Measurements from ENCODE around the gene TRMT112. TPM values are rescaled to one million over a fixed set of nuclear protein-coding genes. Genes with fewer than 3 reads are reported as not detected.

The TRMT112 gene
- total and polyA plus RNA-seq, 7 donors: 78.1 to 311 (median 125) TPM

- H3K27ac ChIP-seq: no peak overlapping the region
- no peaks in the 10 kb centered on the region for H3K27me3 ChIP-seq (ENCODE audit: insufficient read depth in 3 of 3, low read length in 2 of 3)
- DNase-seq: no peak
- WGBS, 3 donors: 79 to 96% (median 86%) methylated on average over 5 of the region's 5 CpGs
- TF ChIP-seq, protein P1, sequence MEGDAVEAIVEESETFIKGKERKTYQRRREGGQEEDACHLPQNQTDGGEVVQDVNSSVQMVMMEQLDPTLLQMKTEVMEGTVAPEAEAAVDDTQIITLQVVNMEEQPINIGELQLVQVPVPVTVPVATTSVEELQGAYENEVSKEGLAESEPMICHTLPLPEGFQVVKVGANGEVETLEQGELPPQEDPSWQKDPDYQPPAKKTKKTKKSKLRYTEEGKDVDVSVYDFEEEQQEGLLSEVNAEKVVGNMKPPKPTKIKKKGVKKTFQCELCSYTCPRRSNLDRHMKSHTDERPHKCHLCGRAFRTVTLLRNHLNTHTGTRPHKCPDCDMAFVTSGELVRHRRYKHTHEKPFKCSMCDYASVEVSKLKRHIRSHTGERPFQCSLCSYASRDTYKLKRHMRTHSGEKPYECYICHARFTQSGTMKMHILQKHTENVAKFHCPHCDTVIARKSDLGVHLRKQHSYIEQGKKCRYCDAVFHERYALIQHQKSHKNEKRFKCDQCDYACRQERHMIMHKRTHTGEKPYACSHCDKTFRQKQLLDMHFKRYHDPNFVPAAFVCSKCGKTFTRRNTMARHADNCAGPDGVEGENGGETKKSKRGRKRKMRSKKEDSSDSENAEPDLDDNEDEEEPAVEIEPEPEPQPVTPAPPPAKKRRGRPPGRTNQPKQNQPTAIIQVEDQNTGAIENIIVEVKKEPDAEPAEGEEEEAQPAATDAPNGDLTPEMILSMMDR (IDR thresholded peaks at IDR 0.05): no peak
- H3K4me3 ChIP-seq: no peak overlapping the region
- H3K9me3 ChIP-seq: no peaks in the 10 kb centered on the region
- H3K36me3 ChIP-seq (ENCODE audit: insufficient read depth in 1 of 2, low read depth in 1 of 2): peaks cover 4 to 23% of the 10 kb centered on the region in 2 donors
- peaks cover 7% of the 10 kb centered on the region for H3K4me1 ChIP-seq
- no peak for ATAC-seq
- intact Hi-C loops (cut with DNase I): loop anchor here in 1 of 2 donors (5.0 kb wide), 1 partner anchor 36 kb away; the partner anchor contains the start of gene RPS6KA4
These were observed 3.7 kb upstream of the TRMT112 start for GRCh38 chr11:64321026-64321425.

DNA sequence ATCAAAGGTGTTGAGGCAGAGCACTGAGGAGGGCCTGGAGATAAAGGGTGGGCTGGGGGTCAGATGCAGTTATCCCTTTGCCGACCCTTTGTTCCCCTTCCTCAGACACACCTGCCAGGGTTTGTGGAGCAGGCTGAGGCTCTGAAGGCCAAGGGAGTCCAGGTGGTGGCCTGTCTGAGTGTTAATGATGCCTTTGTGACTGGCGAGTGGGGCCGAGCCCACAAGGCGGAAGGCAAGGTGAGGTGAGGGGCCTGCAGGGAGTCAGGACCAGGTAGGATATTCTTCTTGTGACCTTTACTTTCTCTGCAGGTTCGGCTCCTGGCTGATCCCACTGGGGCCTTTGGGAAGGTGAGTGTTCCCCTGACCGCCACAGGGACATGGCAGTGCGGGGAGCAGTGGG is 3.2 kb upstream of the TRMT112 start:
- no peak for ATAC-seq
- peaks cover 7% of the 10 kb centered on the region for H3K4me1 ChIP-seq
- TF ChIP-seq, protein P1 (IDR thresholded peaks at IDR 0.05): no peak
- no peaks in the 10 kb centered on the region for H3K27me3 ChIP-seq (ENCODE audit: insufficient read depth in 3 of 3, low read length in 2 of 3)
- H3K4me3 ChIP-seq: no peak overlapping the region
- WGBS, 3 donors: 91 to 93% (median 91%) methylated on average over 7 of the region's 7 CpGs
- intact Hi-C loops (cut with DNase I): loop anchor here in 1 of 2 donors (5.0 kb wide), 1 partner anchor 37 kb away; the partner anchor contains the start of gene RPS6KA4
- H3K9me3 ChIP-seq: no peaks in the 10 kb centered on the region
- peaks cover 4 to 28% of the 10 kb centered on the region in 2 donors for H3K36me3 ChIP-seq (ENCODE audit: insufficient read depth in 1 of 2, low read depth in 1 of 2)
- no peak for DNase-seq
- H3K27ac ChIP-seq: no peak overlapping the region

GRCh38 chr11:64318766-64319761 is 1.7 kb upstream of the TRMT112 start:
- no peak for DNase-seq
- intact Hi-C loops (cut with DNase I): loop anchor here in 1 of 2 donors (2.0 kb wide), 1 partner anchor 36 kb away; no protein-coding TSS in a partner anchor
- peaks cover 8% of the 10 kb centered on the region for H3K4me1 ChIP-seq
- no peaks in the 10 kb centered on the region for H3K9me3 ChIP-seq
- TF ChIP-seq, protein P1 (IDR thresholded peaks at IDR 0.05): no peak
- no peak for ATAC-seq
- peaks cover 8 to 43% of the 10 kb centered on the region in 2 donors for H3K36me3 ChIP-seq (ENCODE audit: insufficient read depth in 1 of 2, low read depth in 1 of 2)
- no peaks in the 10 kb centered on the region for H3K27me3 ChIP-seq (ENCODE audit: insufficient read depth in 3 of 3, low read length in 2 of 3)
- peak overlapping the region; percentile 99 for H3K27ac ChIP-seq
- peak overlapping the region; percentile 86 for H3K4me3 ChIP-seq
- WGBS, 3 donors: 25 to 30% (median 28%) methylated on average over 17 to 19 of the region's 19 CpGs

DNA sequence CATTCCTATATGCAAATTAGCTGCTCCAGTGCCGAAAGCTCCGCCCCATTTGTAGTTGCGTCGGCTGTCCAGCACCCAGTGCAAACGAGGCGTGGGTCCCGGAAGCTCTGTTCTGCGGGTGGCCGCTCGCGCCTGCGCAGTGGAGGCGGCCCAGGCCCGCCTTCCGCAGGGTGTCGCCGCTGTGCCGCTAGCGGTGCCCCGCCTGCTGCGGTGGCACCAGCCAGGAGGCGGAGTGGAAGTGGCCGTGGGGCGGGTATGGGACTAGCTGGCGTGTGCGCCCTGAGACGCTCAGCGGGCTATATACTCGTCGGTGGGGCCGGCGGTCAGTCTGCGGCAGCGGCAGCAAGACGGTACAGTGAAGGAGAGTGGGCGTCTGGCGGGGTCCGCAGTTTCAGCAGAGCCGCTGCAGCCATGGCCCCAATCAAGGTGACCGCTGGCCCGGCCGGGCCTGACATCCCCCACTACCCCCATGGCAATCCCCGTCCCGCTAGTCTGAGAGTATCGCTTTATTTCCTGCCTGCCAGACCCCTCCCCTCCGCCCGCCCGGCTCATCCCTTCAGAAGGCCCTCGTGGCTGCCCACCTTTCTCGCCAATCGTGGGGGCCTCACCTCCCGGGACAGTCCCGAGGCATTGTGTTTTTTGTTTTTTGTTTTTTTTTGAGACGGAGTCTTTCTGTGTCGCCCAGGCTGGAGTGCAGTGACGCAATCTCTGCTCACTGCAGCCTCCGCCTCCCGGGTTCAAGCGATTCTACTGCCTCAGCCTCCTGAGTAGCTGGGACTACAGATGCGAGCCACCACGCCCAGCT is 804 bp upstream of the TRMT112 start, which contains the start of gene PRDX5:
Gene PRDX5, plus strand, starts transcription at position 161 of the 805 bp plus-strand sequence. Its CDS starts 95 bp downstream, at position 256.
- Histone ChIP-seq H3K27ac (peak within 1 kb of the TSS; percentile 99), H3K4me3 (peak within 1 kb of the TSS; percentile 86), H3K9me3 (no peaks in the 10 kb centered on the region), H3K4me1 (peaks cover 16% of the 10 kb centered on the region), H3K36me3 (ENCODE audit: insufficient read depth in 1 of 2, low read depth in 1 of 2) (peaks cover 8 to 46% of the 10 kb centered on the region in 2 donors), H3K27me3 (ENCODE audit: insufficient read depth in 3 of 3, low read length in 2 of 3) (no peaks in the 10 kb centered on the region)
- WGBS, 3 donors: 0 to 1% (median 1%) methylated on average over 51 to 61 of the region's 61 CpGs
- DNase-seq (peak; percentile 97 to 99), ATAC-seq (peak; percentile 88 to 91 (median 88))
- intact Hi-C loops (cut with DNase I): loop anchor here in 1 of 2 donors (2.0 kb wide), 1 partner anchor 37 kb away; no protein-coding TSS in a partner anchor
- TF ChIP-seq, protein P1 (IDR thresholded peaks at IDR 0.05): peak; percentile 38
